ENCODE results near the gene CAMK1G.

The CAMK1G gene

GRCh38 chr1:209601809-209602657, 18.5 kb downstream of the CAMK1G start:
- DNase-seq: peak; percentile 57 to 60

GRCh38 chr1:209603877-209604276, 20.4 kb downstream of the CAMK1G start:
- no peak for DNase-seq

GRCh38 chr1:209607102-209607794, 23.7 kb downstream of the CAMK1G start:
- DNase-seq: no peak

- no peak for DNase-seq
These were observed 24.3 kb downstream of the CAMK1G start for GRCh38 chr1:209607795-209608178.

- DNase-seq: no peak
These were observed 25.7 kb downstream of the CAMK1G start for GRCh38 chr1:209609041-209609790.

GRCh38 chr1:209609791-209610630, 26.5 kb downstream of the CAMK1G start:
- DNase-seq: no peak

GRCh38 chr1:209610631-209610905, 27.1 kb downstream of the CAMK1G start:
- no peak for DNase-seq

GRCh38 chr1:209611771-209612570, 28.5 kb downstream of the CAMK1G start:
- no peak for DNase-seq

- no peak for DNase-seq
These were observed 29.3 kb downstream of the CAMK1G start for GRCh38 chr1:209612646-209613399.

- DNase-seq: no peak
These were observed 30.1 kb downstream of the CAMK1G start for GRCh38 chr1:209613400-209614150.

- no peak for DNase-seq
These were observed 30.6 kb downstream of the CAMK1G start for GRCh38 chr1:209614151-209614420.

GRCh38 chr1:209614906-209615305, 31.4 kb downstream of the CAMK1G start:
- DNase-seq: no peak

- no peak for DNase-seq
These were observed 33.0 kb downstream of the CAMK1G start for GRCh38 chr1:209616366-209617046.

- no peak for DNase-seq
These were observed 33.6 kb downstream of the CAMK1G start for GRCh38 chr1:209617047-209617673.

- DNase-seq: no peak
These were observed 34.2 kb downstream of the CAMK1G start for GRCh38 chr1:209617755-209618154.

GRCh38 chr1:209618291-209618690, 34.8 kb downstream of the CAMK1G start:
- no peak for DNase-seq

GRCh38 chr1:209618756-209619420, 35.4 kb downstream of the CAMK1G start:
- DNase-seq: no peak

- DNase-seq: no peak
These were observed 36.4 kb downstream of the CAMK1G start for GRCh38 chr1:209619696-209620486.
